Measurements from ENCODE around the gene TCHHL1. TPM values are rescaled to one million over a fixed set of nuclear protein-coding genes. Genes with fewer than 3 reads are reported as not detected.

TCHHL1 gene
- total and polyA plus RNA-seq, 2 of the 13 experiments (the other 11 are each of a cell fraction or from before 2014, with no cell fraction given): not detected

GRCh38 chr1:152034324-152034653 is 54.6 kb downstream of the TCHHL1 start (continued):
- TF ChIP-seq HIC2 (CRISPR knock-in tag; IDR thresholded peaks at IDR 0.05; ENCODE audit: low read depth) (no peak), ARID5B (CRISPR knock-in tag; IDR thresholded peaks at IDR 0.05) (no peak), RFX5 (IDR thresholded peaks at IDR 0.05; ENCODE audit: low read depth, low read length) (no peak), SKI (IDR thresholded peaks at IDR 0.05; ENCODE audit: partially characterized antibody) (no peak), ELF3 (CRISPR knock-in tag; IDR thresholded peaks at IDR 0.05) (peak; percentile 34; the same call in 1 of the 2 replicates)

Small RNA genes lying within 50 kb of the gene (small RNA-seq; reads per million reads assigned to genes)
- 0 reads per million in 3 experiments for gene SPTLC1P4 (ENCODE audit: insufficient read depth in 2 of 3, insufficient read length in 3 of 3, low read depth in 2 of 3, low replicate concordance in 1 of 3)

Other genes starting within 250 kb of the TCHHL1 start
- gene C2CD4D, start 249.2 kb downstream of the TCHHL1 start, total RNA-seq (2016; rRNA removed; fragmentation: Illumina TruSeq; extraction: Trizol): not detected in 2 replicates
- gene C2CD4D, start 249.2 kb downstream of the TCHHL1 start, polyA plus RNA-seq (2011; rRNA removed): not detected in 2 replicates
- not detected in 2 replicates for gene THEM5, start 235.4 kb downstream of the TCHHL1 start, total RNA-seq (2016; rRNA removed; fragmentation: Illumina TruSeq; extraction: Trizol)
- not detected in 2 replicates for gene THEM5, start 235.4 kb downstream of the TCHHL1 start, polyA plus RNA-seq (2011; rRNA removed)
- gene THEM4, start 179.6 kb downstream of the TCHHL1 start, total RNA-seq (2016; rRNA removed; fragmentation: Illumina TruSeq; extraction: Trizol): 10.9 and 12.8 TPM in 2 replicates
- 11.2 and 13.9 TPM in 2 replicates for gene THEM4, start 179.6 kb downstream of the TCHHL1 start, polyA plus RNA-seq (2011; rRNA removed)
- 16.8 and 25.6 TPM in 2 replicates for gene S100A10, start 95.2 kb downstream of the TCHHL1 start, total RNA-seq (2016; rRNA removed; fragmentation: Illumina TruSeq; extraction: Trizol)
- 21.2 and 28.7 TPM in 2 replicates for gene S100A10, start 95.2 kb downstream of the TCHHL1 start, polyA plus RNA-seq (2011; rRNA removed)
- 5.9 and 6.6 TPM in 2 replicates for gene S100A11, start 52.1 kb downstream of the TCHHL1 start, total RNA-seq (2016; rRNA removed; fragmentation: Illumina TruSeq; extraction: Trizol)
- 32.5 and 34.4 TPM in 2 replicates for gene S100A11, start 52.1 kb downstream of the TCHHL1 start, polyA plus RNA-seq (2011; rRNA removed)
- not detected in 2 replicates for gene TCHH, start 26.4 kb upstream of the TCHHL1 start, total RNA-seq (2016; rRNA removed; fragmentation: Illumina TruSeq; extraction: Trizol)
- gene TCHH, start 26.4 kb upstream of the TCHHL1 start, polyA plus RNA-seq (2011; rRNA removed): not detected in 2 replicates
- gene RPTN, start 70.2 kb upstream of the TCHHL1 start, total RNA-seq (2016; rRNA removed; fragmentation: Illumina TruSeq; extraction: Trizol): not detected in 2 replicates
- not detected in 2 replicates for gene RPTN, start 70.2 kb upstream of the TCHHL1 start, polyA plus RNA-seq (2011; rRNA removed)
- gene HRNR, start 135.1 kb upstream of the TCHHL1 start, total RNA-seq (2016; rRNA removed; fragmentation: Illumina TruSeq; extraction: Trizol): not detected in 2 replicates
- not detected in 2 replicates for gene HRNR, start 135.1 kb upstream of the TCHHL1 start, polyA plus RNA-seq (2011; rRNA removed)
- not detected in 2 replicates for gene FLG, start 236.2 kb upstream of the TCHHL1 start, total RNA-seq (2016; rRNA removed; fragmentation: Illumina TruSeq; extraction: Trizol)
- gene FLG, start 236.2 kb upstream of the TCHHL1 start, polyA plus RNA-seq (2011; rRNA removed): 0.01 TPM in 1 of 2 replicates, not detected in the other

Data from HepG2 (cell line).